ENCODE results near the gene RELN. TPM values are rescaled to one million over a fixed set of nuclear protein-coding genes. Genes with fewer than 3 reads are reported as not detected.

The RELN gene
- total RNA-seq, 1 donor from 2014 or later, result not detected

DNA sequence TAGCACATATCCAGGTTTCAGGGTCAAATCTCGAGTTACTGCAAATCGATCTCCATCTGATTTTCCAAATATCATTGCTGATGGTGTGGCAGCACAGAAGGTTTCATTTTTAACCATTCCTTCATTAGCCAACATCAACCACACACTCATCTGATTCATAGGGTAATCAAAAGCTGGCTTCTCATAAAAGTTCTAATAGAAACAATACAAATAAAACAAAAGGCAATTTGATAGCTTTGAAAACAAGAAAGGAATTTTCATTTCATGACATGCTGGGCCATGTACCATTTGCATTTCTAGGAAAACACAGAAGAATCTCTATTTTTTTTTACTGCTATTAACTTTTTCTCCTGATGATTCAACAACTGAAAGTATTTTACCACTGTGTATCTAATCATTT is 395.8 kb downstream of the RELN start:
- H3K4me3 Mint-ChIP-seq (ENCODE audit: unreplicated experiment), result no peak overlapping the region
- H3K9me3 Mint-ChIP-seq (ENCODE audit: low read depth), result no peaks in the 10 kb centered on the region
- TF ChIP-seq CTCF (IDR thresholded peaks at IDR 0.05), result no peak
- no peaks in the 10 kb centered on the region for H3K36me3 Mint-ChIP-seq (ENCODE audit: low read depth)
- peaks cover 2% of the 10 kb centered on the region for H3K27me3 Mint-ChIP-seq (ENCODE audit: low read depth)
- no peak for DNase-seq (ENCODE audit: low spot score)
- no peaks in the 10 kb centered on the region for H3K4me1 Mint-ChIP-seq (ENCODE audit: low read depth)
- H3K27ac Mint-ChIP-seq (ENCODE audit: unreplicated experiment), result no peak overlapping the region

DNA sequence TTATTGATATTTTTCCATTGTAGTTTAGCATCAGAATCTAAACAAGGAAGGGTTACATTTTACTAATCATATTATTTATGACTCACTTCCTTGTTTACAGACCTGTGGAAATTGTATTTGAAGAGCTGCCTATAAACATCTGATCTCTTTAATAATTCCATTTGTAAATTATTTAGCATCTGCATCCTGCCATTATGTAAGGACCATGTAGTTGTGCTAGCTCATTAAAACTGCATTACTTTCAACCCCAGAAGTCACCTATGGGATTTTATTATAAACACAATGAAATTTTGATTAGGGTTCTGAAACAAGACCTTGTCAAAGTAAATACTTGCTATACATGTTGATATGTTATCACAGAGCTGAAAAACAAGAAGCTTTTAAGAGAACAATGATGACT is 396.6 kb downstream of the RELN start:
- TF ChIP-seq CTCF (IDR thresholded peaks at IDR 0.05), result no peak
- no peak for DNase-seq (ENCODE audit: low spot score)
- H3K27me3 Mint-ChIP-seq (ENCODE audit: low read depth), result peaks cover 2% of the 10 kb centered on the region
- no peaks in the 10 kb centered on the region for H3K9me3 Mint-ChIP-seq (ENCODE audit: low read depth)
- H3K27ac Mint-ChIP-seq (ENCODE audit: unreplicated experiment), result no peak overlapping the region
- no peaks in the 10 kb centered on the region for H3K4me1 Mint-ChIP-seq (ENCODE audit: low read depth)
- no peak overlapping the region for H3K4me3 Mint-ChIP-seq (ENCODE audit: unreplicated experiment)
- no peaks in the 10 kb centered on the region for H3K36me3 Mint-ChIP-seq (ENCODE audit: low read depth)

DNA sequence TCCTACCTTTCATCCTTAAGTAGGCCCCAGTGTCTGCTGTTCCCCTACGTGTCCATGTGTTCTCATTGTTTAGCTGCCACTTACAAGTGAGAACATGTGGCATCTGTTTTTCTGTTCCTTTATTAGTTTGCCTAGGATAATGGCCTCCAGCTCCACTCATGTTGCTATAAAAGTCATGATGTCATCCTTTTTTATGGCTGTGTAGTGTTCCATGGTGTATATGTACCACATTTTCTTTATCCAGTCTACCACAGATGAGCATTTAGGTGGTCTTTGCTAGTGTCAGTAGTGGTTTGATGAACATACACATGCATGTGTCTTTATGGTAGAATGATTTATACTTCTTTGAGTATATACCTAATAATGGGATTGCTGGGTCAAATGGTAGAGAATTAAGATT is 397.3 kb downstream of the RELN start:
- peaks cover 2% of the 10 kb centered on the region for H3K27me3 Mint-ChIP-seq (ENCODE audit: low read depth)
- H3K4me1 Mint-ChIP-seq (ENCODE audit: low read depth), result no peaks in the 10 kb centered on the region
- no peak for DNase-seq (ENCODE audit: low spot score)
- no peaks in the 10 kb centered on the region for H3K9me3 Mint-ChIP-seq (ENCODE audit: low read depth)
- no peak overlapping the region for H3K27ac Mint-ChIP-seq (ENCODE audit: unreplicated experiment)
- H3K4me3 Mint-ChIP-seq (ENCODE audit: unreplicated experiment), result no peak overlapping the region
- no peaks in the 10 kb centered on the region for H3K36me3 Mint-ChIP-seq (ENCODE audit: low read depth)
- TF ChIP-seq CTCF (IDR thresholded peaks at IDR 0.05), result no peak

DNA sequence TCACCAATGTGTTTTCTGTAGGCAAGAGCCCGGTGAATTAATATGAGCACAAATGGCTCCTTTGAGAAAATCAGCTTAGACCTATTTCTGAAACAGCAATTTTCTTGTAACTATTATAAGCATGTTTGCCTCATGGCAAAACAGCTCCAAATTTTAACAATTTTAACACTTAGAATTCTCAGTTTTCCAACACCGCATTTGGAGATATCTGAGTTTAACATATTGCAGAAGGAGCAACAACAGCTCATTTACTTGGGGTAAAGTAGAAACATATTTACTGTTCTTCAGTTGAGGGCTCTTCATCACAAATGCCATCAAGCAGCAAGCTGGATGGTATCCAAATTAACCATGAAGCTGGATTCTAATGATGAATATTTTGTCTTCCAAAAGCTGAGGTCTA is 409.4 kb downstream of the RELN start:
- Mint-ChIP-seq H3K9me3 (ENCODE audit: low read depth) (no peaks in the 10 kb centered on the region), H3K27ac (ENCODE audit: unreplicated experiment) (no peak overlapping the region), H3K36me3 (ENCODE audit: low read depth) (no peaks in the 10 kb centered on the region), H3K4me3 (ENCODE audit: unreplicated experiment) (no peak overlapping the region), H3K4me1 (ENCODE audit: low read depth) (no peaks in the 10 kb centered on the region), H3K27me3 (ENCODE audit: low read depth) (peaks cover 26% of the 10 kb centered on the region)
- no peak for TF ChIP-seq CTCF (IDR thresholded peaks at IDR 0.05)
- DNase-seq (ENCODE audit: low spot score), result no peak

DNA sequence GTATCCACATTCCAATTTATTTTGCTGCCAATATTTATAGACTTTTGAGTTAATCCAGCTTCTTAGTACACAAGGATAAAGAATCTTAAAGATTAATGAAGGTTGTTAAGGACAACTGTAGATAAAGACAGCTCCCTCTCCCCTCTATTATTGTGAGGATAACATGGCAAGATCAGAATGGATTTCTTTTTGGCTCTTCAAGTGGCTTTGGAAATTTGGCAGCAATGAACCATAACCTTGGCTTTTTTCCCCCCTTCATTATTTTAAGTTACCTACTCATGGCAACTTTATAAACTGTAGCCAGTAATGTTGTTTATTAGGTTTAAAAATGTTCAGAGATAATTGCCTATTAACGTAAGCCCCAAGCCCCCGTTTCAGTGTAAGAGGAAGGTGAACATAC is 412.4 kb downstream of the RELN start:
- Mint-ChIP-seq H3K36me3 (ENCODE audit: low read depth) (no peaks in the 10 kb centered on the region), H3K27me3 (ENCODE audit: low read depth) (peaks cover 26% of the 10 kb centered on the region), H3K4me3 (ENCODE audit: unreplicated experiment) (no peak overlapping the region), H3K4me1 (ENCODE audit: low read depth) (no peaks in the 10 kb centered on the region), H3K9me3 (ENCODE audit: low read depth) (no peaks in the 10 kb centered on the region), H3K27ac (ENCODE audit: unreplicated experiment) (no peak overlapping the region)
- DNase-seq (ENCODE audit: low spot score), result no peak
- TF ChIP-seq CTCF (IDR thresholded peaks at IDR 0.05), result no peak

All from chondrocyte (in vitro differentiated cells).